GM18873 (cell line): ENCODE measurements around the gene GALK2.
"Not testable (repeated sequence)": the region's sequence is repeated elsewhere in the genome, so short reads cannot be mapped to it uniquely, and the experiment has no call there.

ENCODE experiments used
- ATAC-seq: cut with Tn5 transposase; IDR thresholded peaks from one replicate; pipeline ENCODE4 v1.9.1; 2021; ENCODE audit warnings: mild to moderate bottlenecking, moderate library complexity, moderate number of reproducible peaks; ENCODE audit not compliant: unreplicated experiment, low FRiP score

Gene GALK2

GRCh38 chr15:49163678-49164077 lies 6.4 kb upstream of the GALK2 start:
- no peak for ATAC-seq

GRCh38 chr15:49164865-49165264 lies 5.2 kb upstream of the GALK2 start:
- ATAC-seq = no peak

GRCh38 chr15:49168016-49168415 lies 2.0 kb upstream of the GALK2 start:
- no peak for ATAC-seq

- no peak for ATAC-seq
Observed at GRCh38 chr15:49171790-49172189, 1.7 kb downstream of the GALK2 start.

GRCh38 chr15:49174902-49175301 lies 4.9 kb downstream of the GALK2 start:
- no peak for ATAC-seq

GRCh38 chr15:49175582-49176397 lies 5.7 kb downstream of the GALK2 start:
- ATAC-seq = not testable (repeated sequence)

- no peak for ATAC-seq
Observed at GRCh38 chr15:49178497-49178896, 8.4 kb downstream of the GALK2 start.

- no peak for ATAC-seq
Observed at GRCh38 chr15:49179433-49180190, 9.6 kb downstream of the GALK2 start.

- ATAC-seq = no peak
Observed at GRCh38 chr15:49182128-49182527, 12.1 kb downstream of the GALK2 start.

- not testable (repeated sequence) for ATAC-seq
Observed at GRCh38 chr15:49183741-49184140, 13.7 kb downstream of the GALK2 start.

GRCh38 chr15:49185473-49185872 lies 15.4 kb downstream of the GALK2 start:
- no peak for ATAC-seq

GRCh38 chr15:49187549-49188245 lies 17.6 kb downstream of the GALK2 start:
- no peak for ATAC-seq

- ATAC-seq = no peak
Observed at GRCh38 chr15:49188933-49189332, 18.9 kb downstream of the GALK2 start.

- no peak for ATAC-seq
Observed at GRCh38 chr15:49189631-49190030, 19.6 kb downstream of the GALK2 start.

GRCh38 chr15:49190586-49190985 lies 20.5 kb downstream of the GALK2 start:
- ATAC-seq = no peak

GRCh38 chr15:49191892-49192291 lies 21.8 kb downstream of the GALK2 start:
- no peak for ATAC-seq

GRCh38 chr15:49196856-49197255 lies 26.8 kb downstream of the GALK2 start:
- no peak for ATAC-seq

- no peak for ATAC-seq
Observed at GRCh38 chr15:49199666-49200065, 29.6 kb downstream of the GALK2 start.

GRCh38 chr15:49200347-49200746 lies 30.3 kb downstream of the GALK2 start:
- ATAC-seq = no peak

- not testable (repeated sequence) for ATAC-seq
Observed at GRCh38 chr15:49208102-49208501, 38.1 kb downstream of the GALK2 start.

- no peak for ATAC-seq
Observed at GRCh38 chr15:49212897-49213296, 42.9 kb downstream of the GALK2 start.
